NCI-H2029 (cell line): ENCODE data around the gene PTPDC1.

Experiments
- DNase-seq: peaks from one replicate; lab custom pipeline; 2025; lab: John Stamatoyannopoulos, UW

PTPDC1 gene

GRCh38 chr9:94140791-94141790 is 56.8 kb downstream of the PTPDC1 start:
- DNase-seq = no peak

DNA sequence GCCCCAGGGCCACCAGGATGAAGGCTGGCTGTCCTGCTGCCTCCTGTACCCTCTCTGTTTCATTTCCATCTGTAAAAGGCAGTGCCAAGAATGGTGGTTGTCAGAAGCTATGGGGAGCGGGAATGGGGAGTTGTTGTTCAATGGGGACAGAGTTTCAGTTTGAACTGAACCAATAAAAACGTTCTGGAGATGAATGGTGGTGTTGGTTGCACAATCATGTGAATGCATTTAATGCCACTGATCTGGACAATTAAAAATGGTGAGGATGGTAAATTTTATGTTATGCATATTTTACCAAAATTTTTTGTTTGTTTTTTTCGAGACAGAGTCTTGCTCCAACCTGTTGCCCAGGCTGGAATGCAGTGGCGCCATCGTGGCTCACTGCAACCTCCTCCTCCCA is 58.1 kb downstream of the PTPDC1 start:
- DNase-seq = no peak

DNA sequence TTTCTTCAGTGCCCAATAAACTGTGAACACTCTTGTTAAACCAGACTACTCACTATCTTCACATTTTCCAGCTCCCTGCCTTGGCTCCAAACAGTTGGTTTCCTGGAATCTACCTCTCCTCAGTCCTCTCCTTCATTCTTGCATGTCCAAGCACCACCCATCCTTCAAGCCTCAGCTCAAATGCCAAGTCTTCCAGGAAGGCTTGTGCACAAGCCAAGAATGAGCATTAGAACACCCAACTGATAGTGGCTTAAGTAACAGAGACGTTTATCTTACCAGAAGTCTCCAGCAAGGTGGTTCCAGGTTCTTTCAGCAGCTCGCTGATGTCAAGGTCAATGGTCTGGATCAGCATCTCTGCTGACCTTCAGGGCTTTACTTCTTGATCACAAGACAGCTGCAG is 60.1 kb downstream of the PTPDC1 start:
- DNase-seq = no peak

- DNase-seq = no peak
These were observed 61.4 kb downstream of the PTPDC1 start for GRCh38 chr9:94145640-94146039.

- DNase-seq = no peak
These were observed 63.5 kb downstream of the PTPDC1 start for GRCh38 chr9:94147776-94148175.

GRCh38 chr9:94148419-94148818 is 64.2 kb downstream of the PTPDC1 start:
- no peak for DNase-seq

DNA sequence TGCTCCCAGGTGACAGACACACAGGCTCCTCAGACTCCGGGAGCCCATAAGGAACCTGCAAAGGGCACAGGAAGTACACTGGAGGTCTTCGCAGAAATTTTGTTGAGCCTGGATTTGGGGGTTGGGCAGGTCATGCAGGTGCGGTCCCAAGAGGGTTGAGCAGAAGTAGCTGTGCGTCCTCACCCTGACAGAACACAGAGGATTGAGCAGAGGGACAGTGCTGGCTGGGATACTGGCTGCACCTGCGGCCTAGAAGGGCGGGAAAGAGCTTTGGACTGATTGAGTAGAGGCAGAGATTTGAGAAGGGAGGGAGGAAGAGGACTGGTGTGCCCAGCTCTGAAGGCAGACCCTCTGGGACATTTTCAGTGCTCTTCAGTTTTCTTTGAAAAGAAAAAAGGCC is 65.4 kb downstream of the PTPDC1 start:
- DNase-seq = no peak

GRCh38 chr9:94150279-94150828 is 66.1 kb downstream of the PTPDC1 start:
- DNase-seq = no peak

- DNase-seq = no peak
These were observed 66.8 kb downstream of the PTPDC1 start for GRCh38 chr9:94150890-94151650.

DNA sequence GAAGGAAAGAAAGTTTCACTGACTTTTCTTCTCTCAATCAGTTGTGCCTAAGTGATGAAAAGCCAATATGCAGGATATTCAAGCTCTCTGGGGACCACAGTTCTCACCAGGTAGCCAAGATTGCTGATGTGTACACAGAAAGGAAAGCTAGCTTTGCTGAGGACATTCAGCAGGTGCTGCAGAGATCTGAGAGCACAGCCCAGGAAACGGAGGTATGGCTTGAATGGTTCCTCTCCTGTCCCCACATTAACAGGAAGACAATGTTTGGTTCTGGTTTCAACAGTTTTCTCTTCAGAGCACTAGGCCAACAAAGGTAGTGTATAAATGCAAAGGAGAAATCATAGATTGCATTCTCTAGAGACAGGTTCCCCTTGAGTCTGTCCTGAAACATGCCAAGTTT is 69.6 kb downstream of the PTPDC1 start:
- no peak for DNase-seq

- DNase-seq = no peak
These were observed 72.2 kb downstream of the PTPDC1 start for GRCh38 chr9:94156348-94157049.

GRCh38 chr9:94157050-94157801 is 73.0 kb downstream of the PTPDC1 start:
- peak; percentile 87 for DNase-seq
